Mesenchymal stem cell (in vitro differentiated cells and primary cell): ENCODE measurements around the gene PHTF2. TPM values are rescaled to one million over a fixed set of nuclear protein-coding genes. Genes with fewer than 3 reads are reported as not detected.

Source experiments
- DNase-seq: peaks from one replicate; pipeline ENCODE4 v3.0.0-alpha.2; 2013
- H2AFZ ChIP-seq: one replicate; pipeline ENCODE4 v1.6.1; 2013; ENCODE audit warnings: low read depth, mild to moderate bottlenecking, control low read depth, inconsistent platforms, low read length, moderate library complexity
- H2AK5ac ChIP-seq: 2 replicates; pipeline ENCODE4 v1.6.1; 2013; ENCODE audit warnings: low read length, moderate library complexity, mild to moderate bottlenecking, inconsistent platforms; ENCODE audit not compliant: severe bottlenecking
- H2BK120ac ChIP-seq: one replicate; pipeline ENCODE4 v1.6.1; 2013; ENCODE audit warnings: low read depth, mild to moderate bottlenecking, inconsistent platforms, low read length, moderate library complexity
- H2BK12ac ChIP-seq, 2 experiments: one replicate each; pipeline ENCODE4 v1.6.1; 2013; ENCODE audit warnings: inconsistent platforms in 2 of 2, low read length in 2 of 2, mild to moderate bottlenecking in 2 of 2, moderate library complexity in 2 of 2, control low read depth in 1 of 2
- H2BK15ac ChIP-seq: one replicate; pipeline ENCODE4 v1.6.1; 2013; ENCODE audit warnings: mild to moderate bottlenecking, low read depth, inconsistent platforms; ENCODE audit not compliant: poor library complexity, severe bottlenecking
- H2BK5ac ChIP-seq: 2 replicates; pipeline ENCODE4 v1.6.1; 2013; ENCODE audit warnings: low read depth, mild to moderate bottlenecking, low read length, control low read depth, inconsistent platforms; ENCODE audit not compliant: poor library complexity, severe bottlenecking
- H3K14ac ChIP-seq, 2 experiments: one replicate each; pipeline ENCODE4 v1.6.1; 2013; ENCODE audit warnings: inconsistent platforms in 2 of 2, low read length in 2 of 2, control low read depth in 1 of 2, mild to moderate bottlenecking in 1 of 2, moderate library complexity in 1 of 2
- H3K18ac ChIP-seq, 2 experiments: one replicate each; pipeline ENCODE4 v1.6.1; 2013; ENCODE audit warnings: inconsistent platforms in 2 of 2, low read length in 2 of 2, control low read depth in 1 of 2, low read depth in 1 of 2, mild to moderate bottlenecking in 1 of 2
- H3K23ac ChIP-seq, 2 experiments: one replicate each; pipeline ENCODE4 v1.6.1; 2013; ENCODE audit warnings: inconsistent platforms in 2 of 2, low read length in 2 of 2, mild to moderate bottlenecking in 2 of 2, moderate library complexity in 2 of 2, control low read depth in 1 of 2
- H3K27ac ChIP-seq: 2 replicates; pipeline ENCODE4 v1.5.1; 2013; ENCODE audit warnings: mild to moderate bottlenecking, moderate library complexity, low read length, control low read depth, inconsistent platforms; ENCODE audit not compliant: poor library complexity, severe bottlenecking
- H3K27me3 ChIP-seq, 2 experiments: 2 replicates each; pipeline versions ENCODE4 v1.6.1 to v1.7.0; 2013; ENCODE audit warnings: low read length in 2 of 2, mild to moderate bottlenecking in 2 of 2, moderate library complexity in 2 of 2, control low read depth in 1 of 2, inconsistent platforms in 1 of 2; ENCODE audit not compliant: control insufficient read depth in 1 of 2, insufficient read depth in 1 of 2
- H3K36me3 ChIP-seq, 2 experiments: 2 replicates each; pipeline versions ENCODE4 v1.6.1 to v1.7.0; 2013; ENCODE audit warnings: low read length in 2 of 2, control low read depth in 1 of 2, inconsistent platforms in 1 of 2, low read depth in 1 of 2, mild to moderate bottlenecking in 1 of 2; ENCODE audit not compliant: insufficient read depth in 2 of 2, control insufficient read depth in 1 of 2
- H3K4ac ChIP-seq, 2 experiments: one replicate each; pipeline ENCODE4 v1.6.1; 2013; ENCODE audit warnings: inconsistent platforms in 2 of 2, low read length in 2 of 2, mild to moderate bottlenecking in 2 of 2, moderate library complexity in 2 of 2, control low read depth in 1 of 2, low read depth in 1 of 2
- H3K4me1 ChIP-seq: 2 replicates; pipeline ENCODE4 v1.6.1; 2013; ENCODE audit warnings: low read depth, low read length, control low read depth; ENCODE audit not compliant: control insufficient read depth, insufficient read depth
- H3K4me2 ChIP-seq: 2 replicates; pipeline ENCODE4 v1.6.1; 2013; ENCODE audit warnings: low read length, mild to moderate bottlenecking, inconsistent platforms; ENCODE audit not compliant: poor library complexity, severe bottlenecking
- H3K4me3 ChIP-seq, 2 experiments: 2 replicates each; pipeline versions ENCODE4 v1.5.1 to v1.7.0; 2013; ENCODE audit warnings: low read length in 2 of 2, mild to moderate bottlenecking in 2 of 2, control low read depth in 1 of 2, low read depth in 1 of 2; ENCODE audit not compliant: insufficient read depth in 1 of 2
- H3K79me1 ChIP-seq: replicated peaks from 2 replicates; pipeline ENCODE4 v1.6.1; 2013; ENCODE audit warnings: mild to moderate bottlenecking, control low read depth, low read length, inconsistent platforms; ENCODE audit not compliant: poor library complexity, severe bottlenecking
- H3K9ac ChIP-seq: 2 replicates; pipeline ENCODE4 v1.7.0; 2013; ENCODE audit warnings: mild to moderate bottlenecking, low read length, moderate library complexity
- H3K9me3 ChIP-seq: 2 replicates; pipeline ENCODE4 v1.7.0; 2013; ENCODE audit warnings: mild to moderate bottlenecking, low read length; ENCODE audit not compliant: control insufficient read depth
- H4K8ac ChIP-seq: one replicate; pipeline ENCODE4 v1.6.1; 2013; ENCODE audit warnings: inconsistent platforms, mild to moderate bottlenecking, low read length, moderate library complexity
- H4K91ac ChIP-seq: one replicate; pipeline ENCODE4 v1.6.1; 2013; ENCODE audit warnings: mild to moderate bottlenecking, low read length, inconsistent platforms
- WGBS: methylation state at CpG from one replicate; pipeline ENCODE4 v1.1.7; 2013; ENCODE audit warnings: mixed read lengths; 5-methylcytosine and 5-hydroxymethylcytosine counted together
- small RNA-seq: library from polyadenylated mRNA; stranded (forward); fragments of <200 nt; extraction: miRNeasy Mini kit (QIAGEN cat#:217004); gene quantifications from one replicate; pipeline ENCODE3, GENCODE V24; 2013; ENCODE audit warnings: low read depth

PHTF2 gene

GRCh38 chr7:78002715-78003114 is 204.1 kb downstream of the PHTF2 start:
- Histone ChIP-seq H4K91ac (no peak overlapping the region), H3K18ac (no peak overlapping the region), H2BK15ac (no peak overlapping the region), H3K27ac (no peak overlapping the region), H3K9me3 (peaks cover 4% of the 10 kb centered on the region), H2BK120ac (no peak overlapping the region), H3K4me3 (no peak overlapping the region), H3K4ac (no peak overlapping the region), H3K4me1 (no peaks in the 10 kb centered on the region), H3K23ac (no peak overlapping the region), H2AK5ac (no peak overlapping the region), H3K9ac (no peak overlapping the region), H3K79me1 (no peaks in the 10 kb centered on the region), H3K27me3 (no peaks in the 10 kb centered on the region), H3K4me2 (no peak overlapping the region), H2BK12ac (no peak overlapping the region), H2BK5ac (no peak overlapping the region), H3K36me3 (no peaks in the 10 kb centered on the region), H3K14ac (no peak overlapping the region), H2AFZ (no peak overlapping the region), H4K8ac (no peak overlapping the region)
- DNase-seq: no peak
- 86% methylated on average over 3 of the region's 4 CpGs for WGBS

DNA sequence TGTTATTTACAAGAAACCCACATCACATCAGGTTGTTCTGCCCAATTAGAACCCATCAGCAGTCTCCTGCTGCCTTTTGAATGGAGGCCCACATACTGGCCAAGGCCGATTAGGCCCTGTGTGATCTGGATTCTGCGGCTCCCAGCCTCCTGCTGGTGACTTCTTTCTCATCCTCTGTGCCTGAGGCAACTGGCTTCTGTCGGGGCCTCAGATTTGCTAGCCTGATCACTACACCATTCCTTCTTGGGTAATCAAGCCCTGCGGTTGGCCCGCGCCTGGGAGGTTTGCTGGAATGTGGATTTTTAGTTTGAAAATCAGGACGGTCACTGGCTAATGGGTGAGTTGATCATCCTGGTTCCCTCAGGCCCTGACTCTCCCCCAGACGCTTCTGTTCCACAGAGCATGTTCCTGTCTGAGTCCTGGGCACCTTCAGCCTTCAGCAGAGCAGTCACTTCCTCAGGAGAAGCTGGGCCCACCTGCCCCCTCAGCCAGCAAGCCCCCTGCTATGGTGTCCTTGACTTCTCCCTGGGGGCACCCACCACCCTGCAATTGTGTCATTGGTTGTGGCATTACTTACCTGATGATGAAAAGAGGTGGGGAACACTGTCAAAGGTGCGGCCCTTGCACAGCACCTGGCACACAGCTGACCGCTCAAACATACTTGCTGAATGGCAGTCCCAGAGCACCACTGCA is 207.6 kb downstream of the PHTF2 start:
- no peak overlapping the region for H2AK5ac ChIP-seq
- no peak overlapping the region for H3K4me2 ChIP-seq
- H3K79me1 ChIP-seq: no peaks in the 10 kb centered on the region
- no peaks in the 10 kb centered on the region for H3K27me3 ChIP-seq
- H3K27ac ChIP-seq: no peak overlapping the region
- no peak overlapping the region for H2BK15ac ChIP-seq
- no peak overlapping the region for H2BK12ac ChIP-seq
- no peak overlapping the region for H3K4me3 ChIP-seq
- H2BK120ac ChIP-seq: no peak overlapping the region
- H3K9me3 ChIP-seq: peaks cover 5% of the 10 kb centered on the region
- H4K91ac ChIP-seq: no peak overlapping the region
- no peak overlapping the region for H3K14ac ChIP-seq
- no peak overlapping the region for H3K18ac ChIP-seq
- no peak overlapping the region for H2AFZ ChIP-seq
- H3K4me1 ChIP-seq: no peaks in the 10 kb centered on the region
- H3K23ac ChIP-seq: no peak overlapping the region
- WGBS: 85% methylated on average over 9 of the region's 10 CpGs
- no peak for DNase-seq
- H2BK5ac ChIP-seq: no peak overlapping the region
- no peak overlapping the region for H4K8ac ChIP-seq
- no peaks in the 10 kb centered on the region for H3K36me3 ChIP-seq
- no peak overlapping the region for H3K4ac ChIP-seq
- H3K9ac ChIP-seq: no peak overlapping the region

Small RNA genes lying within 50 kb of the gene (small RNA-seq; reads per million reads assigned to genes)
- gene RF00019: not detected
